ENCODE results near the gene IP6K3.
A peak's percentile ranks its signal among the peaks of the same experiment; 100 is the strongest.

Gene IP6K3

DNA sequence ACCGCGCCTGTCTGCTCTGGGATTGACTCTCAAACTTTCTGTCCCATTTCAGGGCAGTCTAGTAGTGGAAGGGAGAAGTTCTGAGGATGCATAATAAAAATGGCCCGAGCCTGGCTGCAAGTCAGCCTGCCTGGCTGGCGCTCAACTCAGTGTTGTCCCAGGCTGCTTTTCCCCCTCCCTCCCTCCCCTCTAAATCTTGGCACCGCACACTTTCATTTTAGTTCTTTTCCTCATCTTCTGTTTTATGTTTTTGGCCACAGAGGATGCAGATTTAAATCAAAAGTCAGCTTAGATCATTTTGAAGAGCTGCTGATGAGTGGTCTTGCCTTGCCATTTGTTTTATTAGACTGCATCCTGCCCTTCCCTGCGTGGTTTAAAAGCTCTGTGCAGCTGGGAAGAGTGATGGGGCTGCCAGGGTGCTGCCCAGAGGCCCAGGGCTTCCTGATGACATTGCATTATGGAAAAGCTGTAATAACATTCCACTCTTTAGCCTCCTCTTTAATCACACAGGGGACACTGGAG lies 28.7 kb downstream of the IP6K3 start:
- no peaks in the 10 kb centered on the region for H3K9me3 ChIP-seq (ENCODE audit: control insufficient read depth, low read length)
- H3K4me3 ChIP-seq (ENCODE audit: insufficient read depth, low read depth, low read length, poor library complexity, severe bottlenecking), result no peak overlapping the region
- H3K27ac ChIP-seq (ENCODE audit: insufficient read depth, low read length, poor library complexity, severe bottlenecking), result no peak overlapping the region
- DNase-seq, result no peak
- H3K27me3 ChIP-seq (replicated peaks; ENCODE audit: control insufficient read depth, insufficient read depth, low read length, poor library complexity, severe bottlenecking), result no peaks in the 10 kb centered on the region
- no peaks in the 10 kb centered on the region for H3K4me1 ChIP-seq (ENCODE audit: control insufficient read depth, insufficient read depth, low read length, poor library complexity, severe bottlenecking)
- no peaks in the 10 kb centered on the region for H3K36me3 ChIP-seq (ENCODE audit: control insufficient read depth, insufficient read depth, low read length)

DNA sequence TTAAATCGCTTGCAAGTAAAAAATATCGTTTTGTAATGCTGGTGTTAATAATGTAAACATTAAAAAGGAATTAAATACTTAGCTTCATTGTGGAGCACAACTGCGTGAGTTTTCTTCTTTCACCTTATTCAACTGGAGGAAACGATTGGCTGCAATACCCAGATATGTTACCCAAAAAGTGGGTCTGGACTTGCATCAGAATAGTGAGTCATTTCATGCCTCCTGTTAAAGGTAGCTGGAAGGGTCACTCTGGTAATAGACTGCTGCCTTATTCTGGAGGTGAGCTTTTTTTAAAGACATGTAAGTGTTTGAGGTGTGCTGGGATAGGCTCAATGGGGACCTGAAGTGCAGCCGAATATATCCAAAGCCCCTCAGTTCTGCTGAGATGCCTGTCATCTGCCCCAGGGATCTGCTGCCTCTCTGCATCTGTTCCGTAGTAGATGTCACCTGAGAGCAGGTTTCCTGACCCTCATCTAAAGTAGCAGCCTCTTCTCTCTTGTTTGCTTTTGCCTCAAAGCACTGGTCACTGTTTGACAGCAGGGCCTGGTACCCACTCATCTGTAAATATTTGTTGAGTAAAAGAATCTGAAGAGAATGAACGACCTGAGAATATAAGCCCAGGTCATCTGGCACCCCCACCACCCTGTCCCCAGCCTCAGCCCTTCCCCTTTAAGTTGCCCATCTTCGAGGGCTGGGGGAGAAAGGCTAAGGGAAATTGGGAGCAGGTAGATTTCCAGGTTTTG lies 29.6 kb downstream of the IP6K3 start:
- Histone ChIP-seq H3K9me3 (ENCODE audit: control insufficient read depth, low read length) (no peaks in the 10 kb centered on the region), H3K27ac (ENCODE audit: insufficient read depth, low read length, poor library complexity, severe bottlenecking) (no peak overlapping the region), H3K27me3 (replicated peaks; ENCODE audit: control insufficient read depth, insufficient read depth, low read length, poor library complexity, severe bottlenecking) (no peaks in the 10 kb centered on the region), H3K4me1 (ENCODE audit: control insufficient read depth, insufficient read depth, low read length, poor library complexity, severe bottlenecking) (peaks cover under 1% of the 10 kb centered on the region), H3K36me3 (ENCODE audit: control insufficient read depth, insufficient read depth, low read length) (no peaks in the 10 kb centered on the region), H3K4me3 (ENCODE audit: insufficient read depth, low read depth, low read length, poor library complexity, severe bottlenecking) (no peak overlapping the region)
- DNase-seq, result no peak

DNA sequence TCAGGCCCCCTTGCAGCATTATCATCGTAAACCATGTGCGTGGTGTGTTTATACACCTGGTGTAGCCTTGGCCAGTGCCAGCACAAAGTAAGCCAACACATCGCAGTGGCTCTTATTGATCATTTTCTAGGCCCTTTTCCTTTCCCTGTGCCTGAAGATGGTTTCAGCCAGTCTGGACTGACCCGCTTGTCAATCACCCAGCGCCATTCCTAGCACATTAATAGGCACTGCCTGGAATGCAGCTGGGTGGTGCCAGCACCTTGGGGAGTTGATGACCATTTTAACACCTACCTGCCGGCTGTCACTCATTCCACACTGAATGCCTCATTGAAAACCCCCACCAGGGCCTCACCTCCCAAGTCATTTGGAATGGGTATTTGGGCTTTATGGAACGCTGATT lies 30.3 kb downstream of the IP6K3 start:
- H3K27me3 ChIP-seq (replicated peaks; ENCODE audit: control insufficient read depth, insufficient read depth, low read length, poor library complexity, severe bottlenecking), result no peaks in the 10 kb centered on the region
- no peak overlapping the region for H3K4me3 ChIP-seq (ENCODE audit: insufficient read depth, low read depth, low read length, poor library complexity, severe bottlenecking)
- peaks cover 3% of the 10 kb centered on the region for H3K4me1 ChIP-seq (ENCODE audit: control insufficient read depth, insufficient read depth, low read length, poor library complexity, severe bottlenecking)
- H3K36me3 ChIP-seq (ENCODE audit: control insufficient read depth, insufficient read depth, low read length), result no peaks in the 10 kb centered on the region
- no peak for DNase-seq
- no peak overlapping the region for H3K27ac ChIP-seq (ENCODE audit: insufficient read depth, low read length, poor library complexity, severe bottlenecking)
- no peaks in the 10 kb centered on the region for H3K9me3 ChIP-seq (ENCODE audit: control insufficient read depth, low read length)

DNA sequence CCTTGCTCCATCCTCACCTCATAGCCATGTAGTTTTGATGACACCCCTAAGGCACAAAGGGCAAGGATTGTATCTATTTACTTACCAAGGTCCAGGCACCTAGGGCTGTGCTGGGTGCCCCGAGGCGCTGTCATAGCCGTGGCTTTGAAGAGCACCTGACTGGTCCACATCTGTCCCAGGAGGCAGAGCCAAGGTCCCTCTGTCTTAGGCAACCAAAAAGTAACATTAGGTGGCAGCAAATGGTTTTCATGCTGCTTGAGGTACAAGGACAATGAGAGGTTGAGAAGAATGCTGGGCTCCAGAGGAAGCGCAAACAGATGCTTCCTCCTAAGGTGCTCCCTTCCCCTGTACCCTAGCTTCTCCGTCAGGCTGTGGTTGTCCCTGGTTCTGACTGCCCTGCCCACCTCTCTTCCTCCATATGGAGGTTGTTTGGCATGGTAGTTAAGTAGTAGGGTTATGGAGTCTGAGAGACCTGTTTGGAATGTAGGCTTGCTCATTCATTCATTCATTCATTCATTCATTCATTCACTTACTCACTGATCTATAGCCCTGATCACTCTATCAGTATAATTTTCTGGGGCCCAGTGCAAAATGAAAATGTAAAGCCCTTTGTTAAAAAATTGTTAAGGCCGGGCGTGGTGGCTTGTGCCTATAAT lies 32.2 kb downstream of the IP6K3 start:
- Histone ChIP-seq H3K36me3 (ENCODE audit: control insufficient read depth, insufficient read depth, low read length) (no peaks in the 10 kb centered on the region), H3K27me3 (replicated peaks; ENCODE audit: control insufficient read depth, insufficient read depth, low read length, poor library complexity, severe bottlenecking) (no peaks in the 10 kb centered on the region), H3K27ac (ENCODE audit: insufficient read depth, low read length, poor library complexity, severe bottlenecking) (no peak overlapping the region), H3K9me3 (ENCODE audit: control insufficient read depth, low read length) (no peaks in the 10 kb centered on the region), H3K4me1 (ENCODE audit: control insufficient read depth, insufficient read depth, low read length, poor library complexity, severe bottlenecking) (peaks cover 16% of the 10 kb centered on the region), H3K4me3 (ENCODE audit: insufficient read depth, low read depth, low read length, poor library complexity, severe bottlenecking) (no peak overlapping the region)
- no peak for DNase-seq

DNA sequence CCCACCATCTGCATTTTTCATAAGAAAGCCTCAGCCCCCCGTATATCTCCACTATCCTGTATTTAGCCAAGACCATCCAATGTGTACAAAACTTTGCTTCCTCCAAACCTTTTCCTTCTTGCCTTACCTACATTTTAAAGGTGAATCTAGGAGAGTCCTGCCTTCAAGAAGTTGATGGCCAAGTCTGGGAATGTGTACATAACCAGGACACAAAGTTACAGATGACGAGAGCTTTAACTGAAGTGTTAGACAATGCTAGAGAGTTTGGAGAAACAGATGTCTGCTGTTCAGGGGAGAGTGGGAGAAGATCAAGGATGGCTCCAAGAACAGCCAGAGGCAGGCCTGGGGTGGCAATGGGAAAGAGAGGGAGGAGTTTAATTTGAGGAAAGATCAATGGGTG lies 32.9 kb downstream of the IP6K3 start:
- DNase-seq, result no peak
- Histone ChIP-seq H3K9me3 (ENCODE audit: control insufficient read depth, low read length) (no peaks in the 10 kb centered on the region), H3K27ac (ENCODE audit: insufficient read depth, low read length, poor library complexity, severe bottlenecking) (no peak overlapping the region), H3K27me3 (replicated peaks; ENCODE audit: control insufficient read depth, insufficient read depth, low read length, poor library complexity, severe bottlenecking) (no peaks in the 10 kb centered on the region), H3K4me3 (ENCODE audit: insufficient read depth, low read depth, low read length, poor library complexity, severe bottlenecking) (no peak overlapping the region), H3K36me3 (ENCODE audit: control insufficient read depth, insufficient read depth, low read length) (no peaks in the 10 kb centered on the region), H3K4me1 (ENCODE audit: control insufficient read depth, insufficient read depth, low read length, poor library complexity, severe bottlenecking) (peaks cover 16% of the 10 kb centered on the region)

DNA sequence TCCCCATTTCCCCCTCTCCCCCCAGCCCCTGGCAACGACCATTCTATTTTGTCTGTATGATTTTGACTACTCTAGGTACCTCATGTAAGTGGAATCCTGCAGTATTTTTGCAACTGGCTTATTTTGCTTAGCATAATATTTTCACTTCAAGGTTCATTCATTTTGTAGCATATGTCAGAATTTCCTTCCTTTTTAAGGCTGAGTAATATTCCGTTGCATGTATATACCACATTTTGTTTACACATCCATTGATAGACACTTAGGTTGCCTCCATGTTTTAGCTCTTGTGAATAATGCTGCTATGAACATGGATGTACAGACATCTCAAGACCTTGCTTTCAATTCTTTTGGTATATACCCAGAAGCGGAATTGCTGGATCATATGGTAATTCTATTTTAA lies 33.8 kb downstream of the IP6K3 start:
- Histone ChIP-seq H3K4me3 (ENCODE audit: insufficient read depth, low read depth, low read length, poor library complexity, severe bottlenecking) (no peak overlapping the region), H3K27me3 (replicated peaks; ENCODE audit: control insufficient read depth, insufficient read depth, low read length, poor library complexity, severe bottlenecking) (no peaks in the 10 kb centered on the region), H3K27ac (ENCODE audit: insufficient read depth, low read length, poor library complexity, severe bottlenecking) (no peak overlapping the region), H3K9me3 (ENCODE audit: control insufficient read depth, low read length) (no peaks in the 10 kb centered on the region), H3K4me1 (ENCODE audit: control insufficient read depth, insufficient read depth, low read length, poor library complexity, severe bottlenecking) (peaks cover 16% of the 10 kb centered on the region), H3K36me3 (ENCODE audit: control insufficient read depth, insufficient read depth, low read length) (no peaks in the 10 kb centered on the region)
- no peak for DNase-seq

DNA sequence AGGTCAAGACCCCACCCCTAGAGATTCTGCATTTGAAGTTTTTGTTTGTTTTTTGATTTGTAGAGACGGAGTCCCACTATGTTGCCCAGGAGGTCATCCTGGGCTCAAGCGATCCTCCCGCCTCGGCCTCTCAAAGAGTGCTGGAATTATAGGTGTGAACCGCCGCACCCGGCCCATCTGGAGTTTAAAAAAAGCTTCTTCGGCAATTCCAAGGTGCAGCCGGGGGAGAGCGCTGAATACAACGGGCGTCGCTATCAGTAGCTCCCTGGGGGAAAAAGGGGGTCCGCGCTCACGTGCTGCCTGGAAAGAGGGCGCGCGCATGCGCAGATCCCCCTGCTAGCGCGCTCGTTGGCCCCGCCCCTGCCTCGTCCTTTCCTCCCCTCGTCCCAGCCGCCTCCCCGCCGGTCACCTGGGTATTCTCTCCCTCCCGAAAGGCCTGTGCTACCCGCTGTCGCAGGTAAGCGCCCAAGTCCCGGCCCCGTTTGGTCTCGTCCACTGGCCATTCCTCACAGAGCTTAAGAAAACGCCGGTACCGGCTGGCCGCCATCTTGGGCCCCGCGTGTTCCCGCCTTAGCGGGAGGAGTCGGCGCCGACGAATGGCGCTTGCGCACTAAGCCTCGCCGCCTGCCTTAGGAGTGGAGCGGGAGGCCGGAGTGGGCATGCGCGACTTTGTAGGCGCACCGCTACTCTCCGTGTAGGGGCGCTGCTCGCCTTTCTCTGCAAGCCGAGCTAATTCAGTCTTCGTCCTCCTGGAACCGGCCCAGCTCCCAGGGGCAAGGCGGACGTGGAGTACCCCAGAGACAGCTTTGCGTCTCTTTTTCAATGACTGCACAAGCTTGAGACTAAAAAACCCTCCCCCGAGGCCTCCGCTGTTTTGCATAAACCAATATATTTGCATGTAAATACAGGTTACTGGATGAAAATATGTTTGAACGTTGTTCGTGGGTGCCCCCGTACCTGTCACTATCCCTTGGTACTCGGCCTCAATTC lies 35.3 kb downstream of the IP6K3 start, which contains the start of gene UQCC2:
TSS of gene UQCC2 (minus strand) at position 561 of the 990 bp plus-strand sequence. CDS start at position 547, 14 bp downstream.
- Histone ChIP-seq H3K27me3 (replicated peaks; ENCODE audit: control insufficient read depth, insufficient read depth, low read length, poor library complexity, severe bottlenecking) (no peaks in the 10 kb centered on the region), H3K9me3 (ENCODE audit: control insufficient read depth, low read length) (no peaks in the 10 kb centered on the region), H3K4me1 (ENCODE audit: control insufficient read depth, insufficient read depth, low read length, poor library complexity, severe bottlenecking) (peaks cover 16% of the 10 kb centered on the region), H3K4me3 (ENCODE audit: insufficient read depth, low read depth, low read length, poor library complexity, severe bottlenecking) (peak within 1 kb of the TSS; percentile 95), H3K27ac (ENCODE audit: insufficient read depth, low read length, poor library complexity, severe bottlenecking) (peak within 1 kb of the TSS; percentile 95), H3K36me3 (ENCODE audit: control insufficient read depth, insufficient read depth, low read length) (no peaks in the 10 kb centered on the region)
- DNase-seq, result peak; percentile 93 to 97 (median 95)

DNA sequence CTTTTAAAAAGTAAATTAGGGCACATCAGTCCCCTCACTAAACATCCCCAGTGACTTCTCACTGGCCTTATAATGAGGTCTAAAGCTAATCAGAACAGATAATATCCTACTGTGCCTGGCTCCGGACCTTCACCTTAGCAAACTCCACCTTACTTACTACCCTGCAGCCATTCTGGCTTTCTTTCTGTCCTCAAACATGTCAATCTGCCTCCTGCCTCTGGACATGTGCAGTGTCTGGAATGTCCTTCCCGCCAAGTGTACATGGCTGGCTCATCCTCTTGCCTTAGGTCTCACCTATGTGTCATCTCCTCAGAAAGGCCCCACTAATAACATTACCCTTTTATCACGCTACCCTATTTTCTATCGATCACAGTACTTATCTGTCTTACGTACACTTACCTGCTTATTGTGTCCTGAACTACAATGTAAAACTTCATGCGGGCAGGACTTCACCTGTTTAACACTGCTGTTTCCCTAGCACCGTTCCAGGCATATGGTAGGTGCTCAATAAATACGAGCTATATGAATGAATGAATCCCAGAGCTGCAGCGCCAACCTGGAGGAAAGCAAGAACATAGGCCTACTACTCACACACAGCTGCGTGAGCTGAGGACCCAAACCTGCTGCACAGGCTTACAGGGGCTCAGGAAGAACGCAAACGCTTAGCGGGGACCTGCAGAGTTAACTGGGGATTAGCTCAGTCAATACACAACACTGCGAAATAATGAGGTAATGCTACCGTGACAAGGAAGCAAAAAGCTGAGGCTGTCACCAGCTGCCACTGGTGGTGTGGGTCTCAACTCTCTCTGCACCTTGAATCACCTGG lies 36.2 kb downstream of the IP6K3 start:
- no peaks in the 10 kb centered on the region for H3K27me3 ChIP-seq (replicated peaks; ENCODE audit: control insufficient read depth, insufficient read depth, low read length, poor library complexity, severe bottlenecking)
- H3K36me3 ChIP-seq (ENCODE audit: control insufficient read depth, insufficient read depth, low read length), result no peaks in the 10 kb centered on the region
- H3K27ac ChIP-seq (ENCODE audit: insufficient read depth, low read length, poor library complexity, severe bottlenecking), result peak overlapping the region; percentile 95
- no peaks in the 10 kb centered on the region for H3K9me3 ChIP-seq (ENCODE audit: control insufficient read depth, low read length)
- H3K4me3 ChIP-seq (ENCODE audit: insufficient read depth, low read depth, low read length, poor library complexity, severe bottlenecking), result peak overlapping the region; percentile 95
- H3K4me1 ChIP-seq (ENCODE audit: control insufficient read depth, insufficient read depth, low read length, poor library complexity, severe bottlenecking), result peaks cover 16% of the 10 kb centered on the region
- no peak for DNase-seq

DNA sequence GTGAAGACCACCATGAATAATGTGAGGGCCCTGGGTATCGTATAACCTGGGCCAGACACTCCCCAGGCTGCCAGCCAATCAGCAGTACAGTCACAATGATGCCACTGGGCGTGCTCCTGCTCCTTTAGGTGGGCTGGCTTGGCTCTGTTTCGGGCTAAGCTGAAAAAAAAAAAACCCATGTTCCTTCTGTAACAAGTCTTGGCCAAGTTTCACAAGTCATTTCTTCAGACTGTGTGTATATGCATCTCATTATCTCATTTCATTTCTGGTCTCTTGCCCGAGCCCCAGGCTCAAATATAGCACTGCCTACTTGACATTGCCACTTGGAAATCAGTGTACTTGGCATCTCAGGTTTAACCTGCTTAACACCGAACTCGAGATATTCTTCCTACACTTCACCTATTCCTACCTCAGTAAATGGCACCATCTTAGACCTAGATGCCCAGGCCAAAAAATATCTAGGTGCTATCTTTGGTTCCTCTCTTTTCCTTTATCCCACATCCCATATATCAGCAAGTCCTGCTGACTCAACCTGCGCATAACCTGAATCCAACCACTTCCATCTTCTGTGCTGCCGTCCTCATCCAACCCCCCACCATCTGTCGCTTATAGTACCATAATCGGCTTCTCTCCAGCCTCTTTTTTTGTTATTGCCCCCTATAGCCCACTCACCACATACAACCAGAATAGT lies 37.0 kb downstream of the IP6K3 start:
- Histone ChIP-seq H3K4me1 (ENCODE audit: control insufficient read depth, insufficient read depth, low read length, poor library complexity, severe bottlenecking) (peaks cover 16% of the 10 kb centered on the region), H3K4me3 (ENCODE audit: insufficient read depth, low read depth, low read length, poor library complexity, severe bottlenecking) (no peak overlapping the region), H3K27me3 (replicated peaks; ENCODE audit: control insufficient read depth, insufficient read depth, low read length, poor library complexity, severe bottlenecking) (no peaks in the 10 kb centered on the region), H3K9me3 (ENCODE audit: control insufficient read depth, low read length) (no peaks in the 10 kb centered on the region), H3K36me3 (ENCODE audit: control insufficient read depth, insufficient read depth, low read length) (no peaks in the 10 kb centered on the region), H3K27ac (ENCODE audit: insufficient read depth, low read length, poor library complexity, severe bottlenecking) (no peak overlapping the region)
- no peak for DNase-seq

Measured in effector memory CD4-positive, alpha-beta T cell (primary cell).